ENCODE data around the gene EHD1. TPM values are rescaled to one million over a fixed set of nuclear protein-coding genes. Genes with fewer than 3 reads are reported as not detected.

EHD1 gene
- total RNA-seq, 4 donors from 2014 or later: 29.5 to 44.0 (median 31.8) TPM

GRCh38 chr11:64898076-64898445 lies 19.6 kb upstream of the EHD1 start:
- Histone ChIP-seq H3K27ac (no peak overlapping the region), H3K4me1 (peaks cover 0 to 24% (median 5%) of the 10 kb centered on the region in 3 donors), H3K36me3 (peaks cover 29 to 87% (median 30%) of the 10 kb centered on the region in 3 donors), H3K4me3 (no peak overlapping the region), H3K27me3 (no peaks in the 10 kb centered on the region), H3K9me3 (no peaks in the 10 kb centered on the region)
- WGBS, 2 donors: 94 to 100% methylated on average over 3 to 5 of the region's 9 CpGs
- no peak for DNase-seq
- intact Hi-C loops (cut with DNase I): no loop called here
- TF ChIP-seq CTCF (IDR thresholded peaks at IDR 0.05): no peak
- no peak for TF ChIP-seq POLR2A (IDR thresholded peaks at IDR 0.05)

- Histone ChIP-seq H3K27me3 (no peaks in the 10 kb centered on the region), H3K9me3 (no peaks in the 10 kb centered on the region), H3K4me3 (no peak overlapping the region), H3K4me1 (peaks cover 0 to 24% (median 5%) of the 10 kb centered on the region in 3 donors), H3K36me3 (peaks cover 24 to 81% (median 25%) of the 10 kb centered on the region in 3 donors), H3K27ac (no peak overlapping the region)
- WGBS, 2 donors: 96 to 100% methylated on average over 2 to 8 of the region's 19 CpGs
- TF ChIP-seq CTCF (IDR thresholded peaks at IDR 0.05) (no peak), POLR2A (IDR thresholded peaks at IDR 0.05) (no peak)
- intact Hi-C loops (cut with DNase I): no loop called here
- no peak for DNase-seq
Measured at GRCh38 chr11:64897381-64898075, 19.1 kb upstream of the EHD1 start.

GRCh38 chr11:64896448-64897022 lies 18.1 kb upstream of the EHD1 start:
- Histone ChIP-seq H3K36me3 (peaks cover 15 to 71% (median 15%) of the 10 kb centered on the region in 3 donors), H3K27ac (no peak overlapping the region), H3K9me3 (no peaks in the 10 kb centered on the region), H3K27me3 (no peaks in the 10 kb centered on the region), H3K4me1 (peaks cover 0 to 24% (median 5%) of the 10 kb centered on the region in 3 donors), H3K4me3 (no peak overlapping the region)
- intact Hi-C loops (cut with DNase I): no loop called here
- DNase-seq: no peak
- TF ChIP-seq POLR2A (IDR thresholded peaks at IDR 0.05): no peak
- no peak for TF ChIP-seq CTCF (IDR thresholded peaks at IDR 0.05)
- WGBS, 2 donors: 100% methylated on average over 1 of the region's 14 CpGs; no CpG with 5 or more reads in 1 of the 2 donors

- Histone ChIP-seq H3K27me3 (no peaks in the 10 kb centered on the region), H3K36me3 (peaks cover 15 to 55% (median 15%) of the 10 kb centered on the region in 3 donors), H3K4me1 (peaks cover 0 to 15% (median 0%) of the 10 kb centered on the region in 3 donors), H3K9me3 (no peaks in the 10 kb centered on the region), H3K4me3 (no peak overlapping the region), H3K27ac (no peak overlapping the region)
- no peak for DNase-seq
- no peak for TF ChIP-seq CTCF (IDR thresholded peaks at IDR 0.05)
- no peak for TF ChIP-seq POLR2A (IDR thresholded peaks at IDR 0.05)
- intact Hi-C loops (cut with DNase I): loop anchor here (5.0 kb wide), 1 partner anchor 48 kb away; no protein-coding TSS in a partner anchor
- 71 to 87% methylated on average over 5 to 13 of the region's 39 CpGs for WGBS, 2 donors
Measured at GRCh38 chr11:64894812-64895452, 16.5 kb upstream of the EHD1 start.

Data from esophagus squamous epithelium (tissue), 5 donors.